MM.1S (cell line): ENCODE results near the gene SEPTIN11.

Source experiments
- EZH2 ChIP-seq: fragments of 300-600 bp; sonication (generic); optimal IDR thresholded peaks from 2 replicates; pipeline ENCODE3; 2017; ENCODE audit warnings: low read depth, mild to moderate bottlenecking, antibody characterized with exemption, low read length, mixed read lengths
- EZH2phosphoT487 ChIP-seq: fragments of 300-600 bp; sonication (generic); IDR thresholded peaks from 2 replicates; pipeline ENCODE4 v1.6.1; 2018; ENCODE audit warnings: antibody characterized with exemption, low read length
- TF ChIP-seq, protein P1 (sequence below): fragments of 300-600 bp; sonication (generic); IDR thresholded peaks from 2 replicates; pipeline ENCODE4 v1.5.1; 2016; ENCODE audit warnings: antibody characterized with exemption, low read length, mixed read lengths

- TF ChIP-seq, protein P1, sequence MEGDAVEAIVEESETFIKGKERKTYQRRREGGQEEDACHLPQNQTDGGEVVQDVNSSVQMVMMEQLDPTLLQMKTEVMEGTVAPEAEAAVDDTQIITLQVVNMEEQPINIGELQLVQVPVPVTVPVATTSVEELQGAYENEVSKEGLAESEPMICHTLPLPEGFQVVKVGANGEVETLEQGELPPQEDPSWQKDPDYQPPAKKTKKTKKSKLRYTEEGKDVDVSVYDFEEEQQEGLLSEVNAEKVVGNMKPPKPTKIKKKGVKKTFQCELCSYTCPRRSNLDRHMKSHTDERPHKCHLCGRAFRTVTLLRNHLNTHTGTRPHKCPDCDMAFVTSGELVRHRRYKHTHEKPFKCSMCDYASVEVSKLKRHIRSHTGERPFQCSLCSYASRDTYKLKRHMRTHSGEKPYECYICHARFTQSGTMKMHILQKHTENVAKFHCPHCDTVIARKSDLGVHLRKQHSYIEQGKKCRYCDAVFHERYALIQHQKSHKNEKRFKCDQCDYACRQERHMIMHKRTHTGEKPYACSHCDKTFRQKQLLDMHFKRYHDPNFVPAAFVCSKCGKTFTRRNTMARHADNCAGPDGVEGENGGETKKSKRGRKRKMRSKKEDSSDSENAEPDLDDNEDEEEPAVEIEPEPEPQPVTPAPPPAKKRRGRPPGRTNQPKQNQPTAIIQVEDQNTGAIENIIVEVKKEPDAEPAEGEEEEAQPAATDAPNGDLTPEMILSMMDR: no peak
- no peak for TF ChIP-seq EZH2
- TF ChIP-seq EZH2phosphoT487: no peak
These were observed 10.4 kb upstream of the SEPTIN11 start for GRCh38 chr4:76939184-76939583.
